Sigmoid colon (tissue), 3 donors: ENCODE results near the gene PRR7.

Source experiments
- CTCF ChIP-seq, 4 experiments: fragments of 450-650 bp in 3 of 4; fragments of 200-600 bp in 1 of 4; IDR thresholded peaks; one replicate each; pipeline ENCODE4 v1.5.1; 2016 to 2019; ENCODE audit warnings: antibody characterized with exemption in 4 of 4, mild to moderate bottlenecking in 3 of 4, moderate library complexity in 2 of 4
- POLR2A ChIP-seq, 2 donors: fragments of 450-650 bp; IDR thresholded peaks; one replicate each; pipeline ENCODE4 v1.6.1; 2016; ENCODE audit warnings: antibody characterized with exemption in 2 of 2, mild to moderate bottlenecking in 2 of 2, moderate library complexity in 2 of 2

- TF ChIP-seq CTCF (IDR thresholded peaks at IDR 0.05) (no peak), POLR2A (IDR thresholded peaks at IDR 0.05) (no peak)
Observed at GRCh38 chr5:177432143-177432838, 14.3 kb upstream of the PRR7 start.
